HG03521 (cell line): ENCODE measurements around the gene TBC1D5.
"Not testable (repeated sequence)": the region's sequence is repeated elsewhere in the genome, so short reads cannot be mapped to it uniquely, and the experiment has no call there.

Experiments
- ATAC-seq: cut with Tn5 transposase; IDR thresholded peaks from one replicate; pipeline ENCODE4 v1.9.1; 2021; ENCODE audit warnings: mild to moderate bottlenecking, moderate library complexity; ENCODE audit not compliant: unreplicated experiment

TBC1D5 gene

GRCh38 chr3:17491601-17492000, 250.8 kb downstream of the TBC1D5 start:
- ATAC-seq: no peak

GRCh38 chr3:17491190-17491589, 251.2 kb downstream of the TBC1D5 start:
- not testable (repeated sequence) for ATAC-seq

GRCh38 chr3:17489139-17489538, 253.3 kb downstream of the TBC1D5 start:
- no peak for ATAC-seq

GRCh38 chr3:17481116-17481515, 261.3 kb downstream of the TBC1D5 start:
- no peak for ATAC-seq

- no peak for ATAC-seq
Measured at GRCh38 chr3:17479681-17480405, 262.6 kb downstream of the TBC1D5 start.

GRCh38 chr3:17478673-17479072, 263.8 kb downstream of the TBC1D5 start:
- ATAC-seq: no peak

GRCh38 chr3:17473761-17474160, 268.7 kb downstream of the TBC1D5 start:
- ATAC-seq: no peak

GRCh38 chr3:17469954-17470353, 272.5 kb downstream of the TBC1D5 start:
- ATAC-seq: no peak

- ATAC-seq: no peak
Measured at GRCh38 chr3:17469520-17469919, 272.9 kb downstream of the TBC1D5 start.

- ATAC-seq: no peak
Measured at GRCh38 chr3:17466028-17466427, 276.4 kb downstream of the TBC1D5 start.

GRCh38 chr3:17459470-17459993, 282.9 kb downstream of the TBC1D5 start:
- no peak for ATAC-seq

- ATAC-seq: no peak
Measured at GRCh38 chr3:17456650-17457049, 285.8 kb downstream of the TBC1D5 start.

- ATAC-seq: no peak
Measured at GRCh38 chr3:17456046-17456445, 286.4 kb downstream of the TBC1D5 start.

GRCh38 chr3:17444865-17445264, 297.6 kb downstream of the TBC1D5 start:
- no peak for ATAC-seq

GRCh38 chr3:17443142-17443541, 299.3 kb downstream of the TBC1D5 start:
- ATAC-seq: no peak

- ATAC-seq: no peak
Measured at GRCh38 chr3:17442332-17443049, 299.9 kb downstream of the TBC1D5 start.

GRCh38 chr3:17433876-17434275, 308.6 kb downstream of the TBC1D5 start:
- no peak for ATAC-seq

- no peak for ATAC-seq
Measured at GRCh38 chr3:17432236-17432635, 310.2 kb downstream of the TBC1D5 start.

- ATAC-seq: no peak
Measured at GRCh38 chr3:17431484-17432045, 310.9 kb downstream of the TBC1D5 start.

GRCh38 chr3:17431004-17431403, 311.4 kb downstream of the TBC1D5 start:
- ATAC-seq: no peak

- no peak for ATAC-seq
Measured at GRCh38 chr3:17430582-17430981, 311.8 kb downstream of the TBC1D5 start.
